Heart left ventricle (tissue), 16 donors: ENCODE measurements around the gene DYNC1I1. TPM values are rescaled to one million over a fixed set of nuclear protein-coding genes. Genes with fewer than 3 reads are reported as not detected.

ENCODE experiments used
- ATAC-seq, 4 donors: fragments of 200-7000 bp; cut with Tn5 transposase; one replicate each; pipeline ENCODE4 v1.9.1; 2020 to 2022; ENCODE audit warnings: moderate library complexity in 4 of 4, mild to moderate bottlenecking in 3 of 4, moderate number of reproducible peaks in 1 of 4
- DNase-seq, 5 donors: peaks; one replicate each; pipeline ENCODE4 v3.0.0-alpha.2; 2020
- H3K27ac ChIP-seq, 12 donors: fragments of 200-600 bp; sonication (generic) in 4 of 12; one replicate each; pipeline versions ENCODE4 v1.5.0 to v1.8.0; 2016 to 2022; ENCODE audit warnings: mild to moderate bottlenecking in 2 of 12
- H3K27me3 ChIP-seq, 9 donors: fragments of 200-600 bp; sonication (generic) in 2 of 9; one replicate each; pipeline versions ENCODE4 v1.5.1 to v1.8.0; 2016 to 2022; ENCODE audit warnings: mild to moderate bottlenecking in 3 of 9
- H3K36me3 ChIP-seq, 9 donors: fragments of 200-600 bp; sonication (generic) in 2 of 9; one replicate each; pipeline versions ENCODE4 v1.5.0 to v1.8.0; 2018 to 2022; ENCODE audit warnings: mild to moderate bottlenecking in 2 of 9
- H3K4me1 ChIP-seq, 12 donors: fragments of 200-600 bp; sonication (generic) in 4 of 12; one replicate each; pipeline versions ENCODE4 v1.5.0 to v1.8.0; 2016 to 2022; ENCODE audit warnings: mild to moderate bottlenecking in 3 of 12
- H3K4me3 ChIP-seq, 12 donors: fragments of 200-600 bp; sonication (generic) in 4 of 12; one replicate each; pipeline versions ENCODE4 v1.5.0 to v1.8.0; 2017 to 2022; ENCODE audit warnings: mild to moderate bottlenecking in 9 of 12, moderate library complexity in 4 of 12
- H3K9me3 ChIP-seq, 12 donors: fragments of 200-600 bp; sonication (generic) in 4 of 12; one replicate each; pipeline versions ENCODE4 v1.5.0 to v1.8.0; 2016 to 2022; ENCODE audit warnings: mild to moderate bottlenecking in 1 of 12
- POLR2A ChIP-seq, 2 donors: fragments of 450-650 bp; IDR thresholded peaks; one replicate each; pipeline ENCODE4 v1.6.1; 2017; ENCODE audit warnings: antibody characterized with exemption in 2 of 2, mild to moderate bottlenecking in 2 of 2, moderate library complexity in 2 of 2
- WGBS, 4 donors: extraction: QIAGEN DNeasy Blood & Tissue Kit in 2 of 4; methylation state at CpG; one replicate each; pipeline versions ENCODE4 v1.1.5 to v1.1.7; 2013 to 2018; 5-methylcytosine and 5-hydroxymethylcytosine counted together
- intact Hi-C, 10 donors: fragments of 100-400 bp; cut with DNase I; formaldehyde crosslinking; loops; one replicate each; pipeline versions ENCODE4 v1.11.1 to v1.14.2; 2022
- polyA plus RNA-seq, 2 donors: library from polyadenylated mRNA; stranded (reverse); fragments of 200-250 nt; gene quantifications; one replicate each; pipeline ENCODE4 v1.2.3, GENCODE V29; 2013
- total RNA-seq, 9 donors: library from RNA; depleted of rRNA in 2 of 9; stranded (reverse); fragments of >200 nt in 2 of 9; fragmentation: NEBNext Ultra II Directional in 3 of 9; extraction: Animal tissue kit (Norgen Biotek cat#: 25700) in 3 of 9; gene quantifications; one replicate each; pipeline versions ENCODE4 v1.1.0 to v1.2.4, GENCODE V29; 2016 to 2023
- TF ChIP-seq, protein P1 (sequence below), 12 donors: fragments of 200-600 bp; sonication (generic) in 4 of 12; IDR thresholded peaks; one replicate each; pipeline versions ENCODE4 v1.5.0 to v1.8.0; 2018 to 2022; ENCODE audit warnings: antibody characterized with exemption in 12 of 12, mild to moderate bottlenecking in 5 of 12
- donor health status: ischemic (EF 13 %, LVEDD 7.1; RV severe dilation, severe dysfunction).
- donor health status: healthy with polysubstance abuse.
- donor health status: DM: no; HTN: yes; CAD: no.
- donor health status: DM: no; HTN: no; CAD: no.
- donor health status: ischemic (EF 25% LVEDD 6.9; RV normal size, moderate dysfunction).
- donor health status: ischemic (EF 25% LVEDD 5.7; RV mildly dilated, moderate dysfunction).
- donor health status: healthy.
- donor health status: DM: yes; HTN: yes; CAD: no.
- donor health status: ischemic (EF 35%, LVEDD 5.7; RV mildly dilated, moderate dysfunction).
- donor health status: nonischemic (EF 11% LVEDD 7.7; RV severe dilation, severe dysfunction).
- donor health status: DM: yes; HTN: yes; CAD: no.
- donor health status: PGD.
- donor health status: ischemic (EF 29% LVEDD 5.4; RV normal size, mild dysfunction).
- donor health status: nonischemic (EF 23%, LVEDD 6.1; RV moderate dilation, normal function).

DYNC1I1 gene
- total and polyA plus RNA-seq, 11 donors, result 6.1 to 46.8 (median 30.6) TPM

- TF ChIP-seq POLR2A (IDR thresholded peaks at IDR 0.05), result no peak
- TF ChIP-seq, protein P1, sequence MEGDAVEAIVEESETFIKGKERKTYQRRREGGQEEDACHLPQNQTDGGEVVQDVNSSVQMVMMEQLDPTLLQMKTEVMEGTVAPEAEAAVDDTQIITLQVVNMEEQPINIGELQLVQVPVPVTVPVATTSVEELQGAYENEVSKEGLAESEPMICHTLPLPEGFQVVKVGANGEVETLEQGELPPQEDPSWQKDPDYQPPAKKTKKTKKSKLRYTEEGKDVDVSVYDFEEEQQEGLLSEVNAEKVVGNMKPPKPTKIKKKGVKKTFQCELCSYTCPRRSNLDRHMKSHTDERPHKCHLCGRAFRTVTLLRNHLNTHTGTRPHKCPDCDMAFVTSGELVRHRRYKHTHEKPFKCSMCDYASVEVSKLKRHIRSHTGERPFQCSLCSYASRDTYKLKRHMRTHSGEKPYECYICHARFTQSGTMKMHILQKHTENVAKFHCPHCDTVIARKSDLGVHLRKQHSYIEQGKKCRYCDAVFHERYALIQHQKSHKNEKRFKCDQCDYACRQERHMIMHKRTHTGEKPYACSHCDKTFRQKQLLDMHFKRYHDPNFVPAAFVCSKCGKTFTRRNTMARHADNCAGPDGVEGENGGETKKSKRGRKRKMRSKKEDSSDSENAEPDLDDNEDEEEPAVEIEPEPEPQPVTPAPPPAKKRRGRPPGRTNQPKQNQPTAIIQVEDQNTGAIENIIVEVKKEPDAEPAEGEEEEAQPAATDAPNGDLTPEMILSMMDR (IDR thresholded peaks at IDR 0.05), result no peak
- H3K36me3 ChIP-seq, result no peaks in the 10 kb centered on the region
These were observed 121.1 kb downstream of the DYNC1I1 start for GRCh38 chr7:95893484-95893883.

DNA sequence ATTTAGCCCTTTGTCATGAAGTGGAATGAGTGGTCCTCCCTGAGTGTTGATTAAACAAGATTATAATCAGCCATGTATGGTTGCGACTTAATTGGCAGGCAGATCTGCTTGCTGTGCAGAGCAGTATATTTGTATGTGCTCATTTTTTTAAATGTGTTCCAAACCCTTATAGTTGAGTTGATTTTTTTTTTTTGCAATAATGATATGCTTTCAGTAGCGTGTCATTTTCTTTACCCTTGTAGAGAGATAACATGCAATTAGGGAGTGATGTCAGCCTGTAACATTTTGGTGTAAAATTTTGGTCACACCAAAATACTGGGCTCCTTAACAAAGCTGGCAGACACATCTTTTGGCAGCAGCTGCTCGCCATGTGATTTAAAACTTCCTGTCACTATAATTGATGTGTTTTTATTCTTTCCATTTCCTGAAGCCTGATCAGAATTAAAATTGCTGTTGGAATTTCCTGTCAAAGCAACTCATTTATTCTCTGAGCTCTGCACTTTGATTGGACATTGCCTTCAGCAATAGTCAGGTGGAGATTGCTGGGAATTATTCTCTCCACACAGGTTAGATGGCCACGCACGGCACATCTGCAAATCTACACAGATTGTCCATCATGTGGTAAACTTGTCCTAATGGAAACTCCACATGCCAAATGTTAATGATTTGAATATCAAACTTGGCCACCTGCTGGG, 125.3 kb downstream of the DYNC1I1 start:
- 43 to 57% (median 47%) methylated on average over 5 of the region's 5 CpGs for WGBS, 4 donors

More at GRCh38 chr7:95893484-95893883, 121.1 kb downstream of the DYNC1I1 start:
- no peak for ATAC-seq
- intact Hi-C loops, result no loop called here
- DNase-seq, result no peak
- no peaks in the 10 kb centered on the region for H3K27me3 ChIP-seq
- no peak overlapping the region for H3K4me3 ChIP-seq
- peaks cover 0 to 15% (median 2%) of the 10 kb centered on the region in 12 donors for H3K4me1 ChIP-seq
- no peak overlapping the region for H3K27ac ChIP-seq
- H3K9me3 ChIP-seq, result no peaks in the 10 kb centered on the region

DNA sequence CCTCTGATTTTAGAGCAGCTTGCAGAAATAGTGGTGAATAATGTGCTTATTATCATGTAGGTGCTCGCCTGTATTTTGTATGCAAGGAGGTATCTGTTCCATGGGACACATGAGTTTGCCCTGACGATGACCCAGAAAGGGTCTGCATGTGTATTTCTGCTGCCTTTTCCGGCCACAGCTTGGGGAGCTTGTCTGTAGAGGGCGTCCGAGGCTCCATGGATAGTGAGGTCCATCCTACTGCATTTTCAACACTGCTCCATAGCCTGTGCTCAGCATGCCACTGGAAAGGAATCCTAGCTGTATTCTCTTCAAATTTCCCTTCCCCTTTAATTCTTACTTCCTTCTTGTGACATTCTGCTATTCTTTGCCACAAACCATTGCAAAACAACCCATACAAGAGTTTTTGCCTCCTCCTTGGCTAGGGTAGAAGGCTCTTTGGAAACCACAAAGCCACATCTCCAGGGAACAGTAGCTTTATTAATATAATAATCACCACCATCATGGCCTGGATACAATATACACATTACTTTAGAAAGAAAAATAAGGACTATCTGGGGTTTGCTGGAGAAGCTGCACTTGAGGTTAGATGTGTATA, 127.7 kb downstream of the DYNC1I1 start:
- Histone ChIP-seq H3K36me3 (no peaks in the 10 kb centered on the region), H3K4me3 (no peak overlapping the region), H3K4me1 (peaks cover 0 to 15% (median 2%) of the 10 kb centered on the region in 12 donors), H3K27ac (no peak overlapping the region), H3K27me3 (no peaks in the 10 kb centered on the region), H3K9me3 (no peaks in the 10 kb centered on the region)
- TF ChIP-seq, protein P1 (IDR thresholded peaks at IDR 0.05), result no peak
- TF ChIP-seq POLR2A (IDR thresholded peaks at IDR 0.05), result no peak
- no peak for DNase-seq
- no peak for ATAC-seq
- 46 to 64% (median 59%) methylated on average over 5 of the region's 5 CpGs for WGBS, 4 donors
- intact Hi-C loops, result no loop called here

More for the DNA sequence above, 125.3 kb downstream of the DYNC1I1 start:
- ATAC-seq (no peak), DNase-seq (no peak)
- H3K27me3 ChIP-seq, result no peaks in the 10 kb centered on the region
- no peak overlapping the region for H3K4me3 ChIP-seq
- intact Hi-C loops, result no loop called here
- no peaks in the 10 kb centered on the region for H3K9me3 ChIP-seq
- H3K27ac ChIP-seq, result no peak overlapping the region
- no peaks in the 10 kb centered on the region for H3K36me3 ChIP-seq
- H3K4me1 ChIP-seq, result peaks cover 0 to 15% (median 2%) of the 10 kb centered on the region in 12 donors
- TF ChIP-seq, protein P1 (IDR thresholded peaks at IDR 0.05), result no peak
- no peak for TF ChIP-seq POLR2A (IDR thresholded peaks at IDR 0.05)

GRCh38 chr7:95901006-95901405, 128.7 kb downstream of the DYNC1I1 start:
- ATAC-seq (no peak), DNase-seq (no peak)
- no peaks in the 10 kb centered on the region for H3K27me3 ChIP-seq
- no peaks in the 10 kb centered on the region for H3K36me3 ChIP-seq
- WGBS, 4 donors, result 70 to 81% (median 71%) methylated on average over 1 of the region's 1 CpG
- TF ChIP-seq POLR2A (IDR thresholded peaks at IDR 0.05), result no peak
- TF ChIP-seq, protein P1 (IDR thresholded peaks at IDR 0.05), result no peak
- no peaks in the 10 kb centered on the region for H3K9me3 ChIP-seq
- intact Hi-C loops, result no loop called here
- H3K4me1 ChIP-seq, result peaks cover 0 to 15% (median 2%) of the 10 kb centered on the region in 12 donors
- no peak overlapping the region for H3K27ac ChIP-seq
- no peak overlapping the region for H3K4me3 ChIP-seq
